H1 (cell line): ENCODE measurements around the gene TCEA3. TPM values are rescaled to one million over a fixed set of nuclear protein-coding genes. Genes with fewer than 3 reads are reported as not detected.

Experiments
- CTCF ChIA-PET: fragments of 300-600 bp; sonication (Branson Sonifier 250); formaldehyde crosslinking; loops from one replicate; lab custom pipeline; 2021; ENCODE audit not compliant: partially characterized antibody; lab: Charles Lee
- POLR2A ChIA-PET: fragments of 300-600 bp; sonication (Branson Sonifier 250); formaldehyde crosslinking; loops from one replicate; lab custom pipeline; 2021; ENCODE audit warnings: inconsistent platforms; ENCODE audit not compliant: partially characterized antibody; lab: Charles Lee
- DNase-seq, 2 experiments: peaks; one replicate each; pipeline versions ENCODE4 v3.0.0 to v3.0.0-alpha.2; 2010 to 2022; ENCODE audit warnings: low spot score in 2 of 2, low read depth in 1 of 2, mixed read lengths in 1 of 2
- FAIRE-seq: peaks from 2 replicates; lab custom pipeline; 2011; peaks lifted over from hg19 to GRCh38; lab: Jason Lieb, UNC
- H2AFZ ChIP-seq: 2 replicates; pipeline ENCODE4 v1.8.1; 2012; ENCODE audit warnings: low read length, inconsistent platforms
- H2AK5ac ChIP-seq: 2 replicates; pipeline ENCODE4 v1.6.1; 2013; ENCODE audit warnings: low read depth, low read length
- H2BK120ac ChIP-seq: replicated peaks from 2 replicates; pipeline ENCODE3; 2013; ENCODE audit warnings: low read depth, low read length, inconsistent platforms
- H2BK12ac ChIP-seq: 2 replicates; pipeline ENCODE4 v1.6.1; 2013; ENCODE audit warnings: low read depth, low read length
- H2BK15ac ChIP-seq: 2 replicates; pipeline ENCODE4 v1.6.1; 2013; ENCODE audit warnings: low read length
- H2BK20ac ChIP-seq: 2 replicates; pipeline ENCODE4 v1.6.1; 2013; ENCODE audit warnings: low read length
- H2BK5ac ChIP-seq: 2 replicates; pipeline ENCODE4 v1.6.1; 2013; ENCODE audit warnings: low read depth, low read length
- H3K14ac ChIP-seq: 2 replicates; pipeline ENCODE4 v1.6.1; 2013; ENCODE audit warnings: inconsistent platforms; ENCODE audit not compliant: insufficient read length
- H3K18ac ChIP-seq: 2 replicates; pipeline ENCODE4 v1.6.1; 2013; ENCODE audit warnings: low read length; ENCODE audit errors: extremely low read depth
- H3K23ac ChIP-seq: 2 replicates; pipeline ENCODE4 v1.6.1; 2013; ENCODE audit warnings: inconsistent platforms; ENCODE audit not compliant: insufficient read length
- H3K23me2 ChIP-seq: 2 replicates; pipeline ENCODE4 v1.6.1; 2013; ENCODE audit warnings: low read depth, low read length
- H3K27ac ChIP-seq: 2 replicates; pipeline ENCODE4 v1.6.1; 2011; ENCODE audit warnings: low read depth, low read length, inconsistent platforms
- H3K27me3 ChIP-seq, 4 experiments: replicated peaks in 1 of 4; 1 replicate in 1 of 4; 2 replicates in 3 of 4; pipeline versions ENCODE4 v1.6.1 to v1.8.1; 2011 to 2013; ENCODE audit warnings: low read length in 3 of 4, mild to moderate bottlenecking in 3 of 4, inconsistent platforms in 2 of 4, mixed read lengths in 2 of 4, moderate library complexity in 1 of 4; ENCODE audit not compliant: control insufficient read depth in 3 of 4, insufficient read depth in 3 of 4; ENCODE audit errors: extremely low read depth in 1 of 4
- H3K36me3 ChIP-seq, 4 experiments: 2 replicates each; pipeline versions ENCODE4 v1.6.1 to v1.8.1; 2011 to 2013; ENCODE audit warnings: mild to moderate bottlenecking in 4 of 4, low read length in 3 of 4, moderate library complexity in 2 of 4, control low read depth in 1 of 4, inconsistent platforms in 1 of 4; ENCODE audit not compliant: insufficient read depth in 4 of 4, control insufficient read depth in 2 of 4
- H3K4ac ChIP-seq: replicated peaks from 2 replicates; pipeline ENCODE3; 2013; ENCODE audit warnings: low read length, low read depth, mixed read lengths, inconsistent platforms; ENCODE audit not compliant: insufficient read length
- H3K4me1 ChIP-seq, 4 experiments: replicated peaks in 1 of 4; 1 replicate in 1 of 4; 2 replicates in 3 of 4; pipeline versions ENCODE4 v1.6.1 to v1.8.1; 2011 to 2013; ENCODE audit warnings: low read length in 3 of 4, inconsistent platforms in 2 of 4, mixed read lengths in 1 of 4; ENCODE audit not compliant: insufficient read depth in 4 of 4, control insufficient read depth in 3 of 4
- H3K4me2 ChIP-seq, 2 experiments: 2 replicates each; pipeline versions ENCODE4 v1.6.1 to v1.8.1; 2011 to 2013; ENCODE audit warnings: low read depth in 2 of 2, low read length in 2 of 2, control low read depth in 1 of 2, inconsistent platforms in 1 of 2, mild to moderate bottlenecking in 1 of 2; ENCODE audit not compliant: insufficient read depth in 1 of 2
- H3K4me3 ChIP-seq, 4 experiments: fragments of 200-600, 300-600 bp in 1 of 4; sonication (generic), shearing (Covaris generic), sonication (Bioruptor Twin) in 1 of 4; 2 replicates each; pipeline versions ENCODE4 v1.5.1 to v1.8.1; 2011 to 2016; ENCODE audit warnings: low read length in 4 of 4, low read depth in 3 of 4, control low read depth in 2 of 4, inconsistent platforms in 2 of 4, mild to moderate bottlenecking in 2 of 4, mixed read lengths in 1 of 4, moderate library complexity in 1 of 4; ENCODE audit not compliant: insufficient read depth in 2 of 4; ENCODE audit errors: extremely low read depth in 1 of 4
- H3K56ac ChIP-seq: replicated peaks from 2 replicates; pipeline ENCODE3; 2013; ENCODE audit warnings: low read depth, mild to moderate bottlenecking, mixed read lengths, low read length, inconsistent platforms; ENCODE audit not compliant: insufficient read length
- H3K79me1 ChIP-seq: 2 replicates; pipeline ENCODE4 v1.6.1; 2013; ENCODE audit warnings: low read depth, low read length, control low read depth
- H3K79me2 ChIP-seq, 2 experiments: 2 replicates each; pipeline versions ENCODE4 v1.6.1 to v1.8.1; 2012 to 2013; ENCODE audit warnings: low read length in 2 of 2, mild to moderate bottlenecking in 2 of 2, inconsistent platforms in 1 of 2; ENCODE audit not compliant: insufficient read depth in 2 of 2, control insufficient read depth in 1 of 2
- H3K9ac ChIP-seq, 4 experiments: replicated peaks in 1 of 4; 1 replicate in 1 of 4; 2 replicates in 3 of 4; pipeline versions ENCODE4 v1.6.1 to v1.8.1; 2011 to 2013; ENCODE audit warnings: low read depth in 3 of 4, low read length in 3 of 4, control low read depth in 2 of 4, mild to moderate bottlenecking in 2 of 4, moderate library complexity in 2 of 4, inconsistent platforms in 1 of 4; ENCODE audit errors: extremely low read depth in 1 of 4
- H3K9me3 ChIP-seq, 2 experiments: 2 replicates each; pipeline versions ENCODE4 v1.6.1 to v1.8.1; 2012 to 2013; ENCODE audit warnings: mild to moderate bottlenecking in 2 of 2, moderate library complexity in 2 of 2, control low read depth in 1 of 2, inconsistent platforms in 1 of 2, low read depth in 1 of 2, low read length in 1 of 2, mixed read lengths in 1 of 2; ENCODE audit not compliant: insufficient read depth in 2 of 2
- H4K20me1 ChIP-seq, 2 experiments: replicated peaks in 1 of 2; 2 replicates each; pipeline versions ENCODE3 to v1.8.1; 2011 to 2013; ENCODE audit warnings: inconsistent platforms in 2 of 2, low read length in 2 of 2, mild to moderate bottlenecking in 1 of 2; ENCODE audit not compliant: insufficient read depth in 2 of 2, control insufficient read depth in 1 of 2
- H4K5ac ChIP-seq: 2 replicates; pipeline ENCODE4 v1.6.1; 2013; ENCODE audit warnings: low read length, low read depth, mixed read lengths, inconsistent platforms; ENCODE audit not compliant: insufficient read length
- H4K8ac ChIP-seq: 2 replicates; pipeline ENCODE4 v1.8.0; 2013; ENCODE audit warnings: mild to moderate bottlenecking, moderate library complexity, low read length, inconsistent platforms; ENCODE audit not compliant: insufficient read depth; ENCODE audit errors: extremely low read depth
- H4K91ac ChIP-seq: replicated peaks from 2 replicates; pipeline ENCODE3; 2013; ENCODE audit warnings: low read length, mixed read lengths, inconsistent platforms; ENCODE audit not compliant: insufficient read length
- BRCA1 ChIP-seq: IDR thresholded peaks from 2 replicates; pipeline ENCODE4 v1.6.1; 2012; ENCODE audit warnings: low read depth, low read length, improper control_type of control experiment
- CTBP2 ChIP-seq: IDR thresholded peaks from 2 replicates; pipeline ENCODE4 v1.7.0; 2011; ENCODE audit warnings: borderline replicate concordance, mild to moderate bottlenecking, moderate library complexity, mixed read lengths, low read length; ENCODE audit not compliant: insufficient read depth, insufficient read length
- CTCF ChIP-seq, 3 experiments: IDR thresholded peaks; 1 replicate in 2 of 3; 2 replicates in 1 of 3; pipeline versions ENCODE4 v1.5.1 to v1.6.1; 2011; ENCODE audit warnings: low read length in 3 of 3, mild to moderate bottlenecking in 3 of 3, inconsistent platforms in 2 of 3, low read depth in 1 of 3, moderate library complexity in 1 of 3; ENCODE audit not compliant: insufficient read depth in 1 of 3; ENCODE audit errors: control extremely low read depth in 1 of 3
- EP300 ChIP-seq, 2 experiments: IDR thresholded peaks; 1 replicate in 1 of 2; 2 replicates in 1 of 2; pipeline ENCODE4 v1.6.1; 2011 to 2012; ENCODE audit warnings: low read depth in 2 of 2, low read length in 2 of 2, mild to moderate bottlenecking in 2 of 2, borderline replicate concordance in 1 of 2, inconsistent platforms in 1 of 2, moderate library complexity in 1 of 2
- FOSL1 ChIP-seq: IDR thresholded peaks from 2 replicates; pipeline ENCODE4 v1.6.1; 2011; ENCODE audit warnings: mild to moderate bottlenecking, low read depth, low read length, moderate library complexity; ENCODE audit not compliant: insufficient read depth
- RAD21 ChIP-seq, 2 experiments: IDR thresholded peaks in 1 of 2; conservative IDR thresholded peaks in 1 of 2; 2 replicates each; pipeline ENCODE4 v1.6.1; 2011; ENCODE audit warnings: low read depth in 2 of 2, low read length in 2 of 2, improper control_type of control experiment in 1 of 2, inconsistent platforms in 1 of 2, mild to moderate bottlenecking in 1 of 2, moderate library complexity in 1 of 2
- RBBP5 ChIP-seq: IDR thresholded peaks from 2 replicates; pipeline ENCODE4 v1.7.1; 2012; ENCODE audit warnings: low read depth, mild to moderate bottlenecking, inconsistent platforms, low read length, moderate library complexity, borderline replicate concordance
- TAF1 ChIP-seq: IDR thresholded peaks from 2 replicates; pipeline ENCODE4 v1.6.1; 2011; ENCODE audit warnings: mild to moderate bottlenecking, low read depth, low read length
- USF2 ChIP-seq: IDR thresholded peaks from 2 replicates; pipeline ENCODE4 v1.6.1; 2011; ENCODE audit warnings: low read length, improper control_type of control experiment
- WGBS, 2 experiments: shearing (Covaris generic) in 1 of 2; methylation state at CpG; one replicate each; pipeline versions ENCODE4 v1.1.6 to v1.1.7; 2013 to 2015; ENCODE audit warnings: low lambda C conversion rate in 2 of 2, mixed read lengths in 2 of 2, inconsistent platforms in 1 of 2, low coverage in 1 of 2, missing lambda C conversion rate in 1 of 2; ENCODE audit not compliant: insufficient replicate concordance in 2 of 2, insufficient coverage in 1 of 2, insufficient read length in 1 of 2; ENCODE audit errors: extremely low coverage in 1 of 2, missing lambda C conversion rate in 1 of 2; 5-methylcytosine and 5-hydroxymethylcytosine counted together
- polyA plus RNA-seq, 7 experiments: library from polyadenylated mRNA; depleted of rRNA in 3 of 7; stranded (reverse) in 5 of 7; unstranded in 2 of 7; fragments of >200 nt in 5 of 7; fragments of 200-250 nt in 2 of 7; gene quantifications; 1 replicate in 5 of 7; 2 replicates in 1 of 7; 4 replicates in 1 of 7; pipeline versions ENCODE4 v1.2.1 to v1.2.3, GENCODE V29; 2011 to 2013; ENCODE audit warnings: missing spikeins in 2 of 7, mixed read lengths in 2 of 7
- total RNA-seq: library from RNA; stranded (reverse); fragmentation: NEBNext Ultra II Directional; extraction: Animal tissue kit (Norgen Biotek cat#: 25700); gene quantifications from 2 replicates; pipeline ENCODE4 v1.2.1, GENCODE V29; 2021

Gene TCEA3
- total and polyA plus RNA-seq, 2 of the 8 experiments (the other 6 are each of a cell fraction or from before 2014, with no cell fraction given): 0.08 TPM; not detected in 1

- Histone ChIP-seq H2AK5ac (no peak overlapping the region), H3K56ac (no peak overlapping the region), H3K9me3 (no peaks in the 10 kb centered on the region), H3K79me1 (no peaks in the 10 kb centered on the region), H3K9ac (no peak overlapping the region), H2BK120ac (no peak overlapping the region), H3K27ac (no peak overlapping the region), H2BK5ac (no peak overlapping the region), H3K23me2 (no peaks in the 10 kb centered on the region), H2BK20ac (no peak overlapping the region), H3K27me3 (no peaks in the 10 kb centered on the region), H2AFZ (no peak overlapping the region), H3K4me2 (no peak overlapping the region), H4K20me1 (peaks cover 1 to 2% of the 10 kb centered on the region in 2 experiments), H3K14ac (no peak overlapping the region), H3K4me3 (no peak overlapping the region), H3K36me3 (peaks cover 0 to 16% (median 8%) of the 10 kb centered on the region in 4 experiments; a peak in 3 of 8 replicates), H2BK12ac (no peak overlapping the region), H3K4ac (no peak overlapping the region), H3K79me2 (no peaks in the 10 kb centered on the region), H4K8ac (no peak overlapping the region), H2BK15ac (no peak overlapping the region), H3K23ac (no peak overlapping the region), H4K91ac (no peak overlapping the region), H3K18ac (no peak overlapping the region), H3K4me1 (no peaks in the 10 kb centered on the region), H4K5ac (no peak overlapping the region)
- CTCF ChIA-PET: interaction anchor here (0.9 to 1.8 kb wide), 2 partner anchors 13 to 39 kb away, joined by 3 to 10 read pairs; no protein-coding TSS in a partner anchor
- WGBS, 2 experiments: 82% methylated on average over 3 of the region's 3 CpGs; no CpG with 5 or more reads in 1 of the 2 experiments
- no peak for FAIRE-seq
- DNase-seq: no peak
- POLR2A ChIA-PET: interaction anchor here (1.2 kb wide), 1 partner anchor 15 kb away, joined by 3 read pairs; no protein-coding TSS in a partner anchor
- TF ChIP-seq CTBP2 (no peak), RAD21 (IDR thresholded peaks at IDR 0.05 in 1 of 2, conservative IDR thresholded peaks at IDR 0.05 in 1 of 2; ENCODE audit: low read depth in 2 of 2, low read length in 2 of 2) (no peak), TAF1 (no peak), USF2 (no peak), RBBP5 (no peak), EP300 (IDR thresholded peaks at IDR 0.05; ENCODE audit: borderline replicate concordance in 1 of 2, low read depth in 2 of 2, low read length in 2 of 2) (no peak), FOSL1 (no peak), BRCA1 (no peak), CTCF (IDR thresholded peaks at IDR 0.05; ENCODE audit: control extremely low read depth in 1 of 3, insufficient read depth in 1 of 3, low read depth in 1 of 3, low read length in 3 of 3) (no peak)
These were observed 18.2 kb upstream of the TCEA3 start for GRCh38 chr1:23442751-23443150.
